Tibial nerve (tissue), 3 donors: ENCODE results near the gene DEK.

Source experiments
- POLR2A ChIP-seq, 2 donors: fragments of 450-650 bp; IDR thresholded peaks; one replicate each; pipeline ENCODE4 v1.6.1; 2017; ENCODE audit warnings: antibody characterized with exemption in 2 of 2, mild to moderate bottlenecking in 2 of 2, moderate library complexity in 2 of 2
- TF ChIP-seq, protein P1 (sequence below), 5 experiments: fragments of 200-600 bp in 3 of 5; fragments of 450-650 bp in 2 of 5; sonication (generic) in 3 of 5; IDR thresholded peaks; one replicate each; pipeline ENCODE4 v1.5.1; 2016 to 2019; ENCODE audit warnings: antibody characterized with exemption in 5 of 5, mild to moderate bottlenecking in 3 of 5, moderate library complexity in 2 of 5

GRCh38 chr6:18185624-18186023 lies 78.7 kb downstream of the DEK start:
- no peak for TF ChIP-seq POLR2A (IDR thresholded peaks at IDR 0.05)
- TF ChIP-seq, protein P1, sequence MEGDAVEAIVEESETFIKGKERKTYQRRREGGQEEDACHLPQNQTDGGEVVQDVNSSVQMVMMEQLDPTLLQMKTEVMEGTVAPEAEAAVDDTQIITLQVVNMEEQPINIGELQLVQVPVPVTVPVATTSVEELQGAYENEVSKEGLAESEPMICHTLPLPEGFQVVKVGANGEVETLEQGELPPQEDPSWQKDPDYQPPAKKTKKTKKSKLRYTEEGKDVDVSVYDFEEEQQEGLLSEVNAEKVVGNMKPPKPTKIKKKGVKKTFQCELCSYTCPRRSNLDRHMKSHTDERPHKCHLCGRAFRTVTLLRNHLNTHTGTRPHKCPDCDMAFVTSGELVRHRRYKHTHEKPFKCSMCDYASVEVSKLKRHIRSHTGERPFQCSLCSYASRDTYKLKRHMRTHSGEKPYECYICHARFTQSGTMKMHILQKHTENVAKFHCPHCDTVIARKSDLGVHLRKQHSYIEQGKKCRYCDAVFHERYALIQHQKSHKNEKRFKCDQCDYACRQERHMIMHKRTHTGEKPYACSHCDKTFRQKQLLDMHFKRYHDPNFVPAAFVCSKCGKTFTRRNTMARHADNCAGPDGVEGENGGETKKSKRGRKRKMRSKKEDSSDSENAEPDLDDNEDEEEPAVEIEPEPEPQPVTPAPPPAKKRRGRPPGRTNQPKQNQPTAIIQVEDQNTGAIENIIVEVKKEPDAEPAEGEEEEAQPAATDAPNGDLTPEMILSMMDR (IDR thresholded peaks at IDR 0.05), result no peak
